ENCODE results near the gene FILIP1L. TPM values are rescaled to one million over a fixed set of nuclear protein-coding genes. Genes with fewer than 3 reads are reported as not detected.

Gene FILIP1L
- total RNA-seq, 1 donor from 2014 or later: 19.1 TPM

DNA sequence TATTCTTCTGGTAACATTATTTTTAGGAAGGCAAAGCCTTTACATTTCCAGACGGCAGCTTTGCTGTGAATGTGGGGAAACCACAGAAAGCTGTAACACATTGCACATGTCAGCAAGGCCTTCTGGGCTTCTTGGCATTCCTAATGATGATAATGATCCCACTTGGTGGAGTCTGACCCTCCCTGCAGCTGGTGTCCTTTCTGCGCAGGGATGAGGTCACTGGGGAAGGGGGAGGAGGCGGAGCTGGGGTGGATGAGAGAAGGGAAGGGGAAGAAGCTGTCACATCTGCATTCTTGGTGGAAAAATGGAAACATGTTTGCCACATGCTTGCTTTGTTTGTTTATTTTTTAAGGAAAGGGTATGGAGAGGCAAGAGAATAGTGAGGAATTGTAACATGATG is 68.6 kb downstream of the FILIP1L start:
- no peak for DNase-seq (ENCODE audit: low spot score)

DNA sequence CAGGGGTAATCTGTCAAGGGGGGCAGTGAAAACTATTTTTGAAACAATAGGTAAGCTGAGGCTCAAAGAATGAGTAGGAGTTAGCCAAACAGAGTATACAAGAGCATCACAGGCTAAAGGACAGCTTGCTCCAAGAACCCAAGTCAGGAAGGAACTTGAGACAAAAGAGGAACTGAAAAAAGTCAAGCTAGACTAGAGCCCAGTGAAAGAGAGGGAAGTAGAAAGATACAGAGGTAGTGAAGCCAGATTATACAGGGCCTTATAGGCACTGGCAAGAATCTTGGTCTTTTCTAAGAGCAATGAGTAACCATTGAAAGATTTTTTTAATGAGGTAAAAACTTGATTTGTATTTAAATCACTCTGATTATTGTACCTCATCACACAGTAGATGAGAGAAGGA is 69.9 kb downstream of the FILIP1L start:
- Mint-ChIP-seq H3K36me3 (ENCODE audit: low read depth, unreplicated experiment) (no peaks in the 10 kb centered on the region), H3K4me1 (ENCODE audit: unreplicated experiment) (peaks cover 17% of the 10 kb centered on the region), H3K9me3 (ENCODE audit: unreplicated experiment) (no peaks in the 10 kb centered on the region), H3K4me3 (ENCODE audit: unreplicated experiment) (no peak overlapping the region), H3K27me3 (ENCODE audit: unreplicated experiment) (no peaks in the 10 kb centered on the region), H3K27ac (ENCODE audit: unreplicated experiment) (no peak overlapping the region)
- TF ChIP-seq, protein P1, sequence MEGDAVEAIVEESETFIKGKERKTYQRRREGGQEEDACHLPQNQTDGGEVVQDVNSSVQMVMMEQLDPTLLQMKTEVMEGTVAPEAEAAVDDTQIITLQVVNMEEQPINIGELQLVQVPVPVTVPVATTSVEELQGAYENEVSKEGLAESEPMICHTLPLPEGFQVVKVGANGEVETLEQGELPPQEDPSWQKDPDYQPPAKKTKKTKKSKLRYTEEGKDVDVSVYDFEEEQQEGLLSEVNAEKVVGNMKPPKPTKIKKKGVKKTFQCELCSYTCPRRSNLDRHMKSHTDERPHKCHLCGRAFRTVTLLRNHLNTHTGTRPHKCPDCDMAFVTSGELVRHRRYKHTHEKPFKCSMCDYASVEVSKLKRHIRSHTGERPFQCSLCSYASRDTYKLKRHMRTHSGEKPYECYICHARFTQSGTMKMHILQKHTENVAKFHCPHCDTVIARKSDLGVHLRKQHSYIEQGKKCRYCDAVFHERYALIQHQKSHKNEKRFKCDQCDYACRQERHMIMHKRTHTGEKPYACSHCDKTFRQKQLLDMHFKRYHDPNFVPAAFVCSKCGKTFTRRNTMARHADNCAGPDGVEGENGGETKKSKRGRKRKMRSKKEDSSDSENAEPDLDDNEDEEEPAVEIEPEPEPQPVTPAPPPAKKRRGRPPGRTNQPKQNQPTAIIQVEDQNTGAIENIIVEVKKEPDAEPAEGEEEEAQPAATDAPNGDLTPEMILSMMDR (IDR thresholded peaks at IDR 0.05; ENCODE audit: unreplicated experiment): no peak
- DNase-seq (ENCODE audit: low spot score): no peak

More for the DNA sequence above, 68.6 kb downstream of the FILIP1L start:
- Mint-ChIP-seq H3K4me1 (ENCODE audit: unreplicated experiment) (peaks cover 17% of the 10 kb centered on the region), H3K36me3 (ENCODE audit: low read depth, unreplicated experiment) (no peaks in the 10 kb centered on the region), H3K27ac (ENCODE audit: unreplicated experiment) (no peak overlapping the region), H3K4me3 (ENCODE audit: unreplicated experiment) (no peak overlapping the region), H3K9me3 (ENCODE audit: unreplicated experiment) (no peaks in the 10 kb centered on the region), H3K27me3 (ENCODE audit: unreplicated experiment) (no peaks in the 10 kb centered on the region)
- TF ChIP-seq, protein P1 (IDR thresholded peaks at IDR 0.05; ENCODE audit: unreplicated experiment): no peak

DNA sequence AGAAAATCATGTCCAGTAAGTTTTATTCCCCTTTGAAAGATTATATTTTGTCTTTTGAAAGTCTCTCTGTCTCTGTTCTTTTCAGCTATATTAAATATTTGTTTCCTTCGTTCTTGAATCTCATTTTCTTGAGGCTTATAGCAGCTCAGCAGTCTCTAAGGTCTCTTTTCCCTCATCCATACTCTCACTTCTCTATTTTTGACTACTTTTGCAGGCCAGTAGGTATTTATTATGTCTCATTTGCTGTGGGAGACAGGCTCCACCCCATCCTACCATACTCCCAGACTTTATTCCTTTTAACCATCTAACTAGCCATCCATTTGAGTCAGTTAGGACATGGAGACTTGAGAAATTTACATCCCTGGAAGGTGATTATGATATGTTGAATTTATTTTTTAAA is 71.0 kb downstream of the FILIP1L start:
- Mint-ChIP-seq H3K9me3 (ENCODE audit: unreplicated experiment) (no peaks in the 10 kb centered on the region), H3K36me3 (ENCODE audit: low read depth, unreplicated experiment) (no peaks in the 10 kb centered on the region), H3K27me3 (ENCODE audit: unreplicated experiment) (no peaks in the 10 kb centered on the region), H3K27ac (ENCODE audit: unreplicated experiment) (no peak overlapping the region), H3K4me1 (ENCODE audit: unreplicated experiment) (peaks cover 17% of the 10 kb centered on the region), H3K4me3 (ENCODE audit: unreplicated experiment) (no peak overlapping the region)
- no peak for DNase-seq (ENCODE audit: low spot score)
- TF ChIP-seq, protein P1 (IDR thresholded peaks at IDR 0.05; ENCODE audit: unreplicated experiment): no peak

DNA sequence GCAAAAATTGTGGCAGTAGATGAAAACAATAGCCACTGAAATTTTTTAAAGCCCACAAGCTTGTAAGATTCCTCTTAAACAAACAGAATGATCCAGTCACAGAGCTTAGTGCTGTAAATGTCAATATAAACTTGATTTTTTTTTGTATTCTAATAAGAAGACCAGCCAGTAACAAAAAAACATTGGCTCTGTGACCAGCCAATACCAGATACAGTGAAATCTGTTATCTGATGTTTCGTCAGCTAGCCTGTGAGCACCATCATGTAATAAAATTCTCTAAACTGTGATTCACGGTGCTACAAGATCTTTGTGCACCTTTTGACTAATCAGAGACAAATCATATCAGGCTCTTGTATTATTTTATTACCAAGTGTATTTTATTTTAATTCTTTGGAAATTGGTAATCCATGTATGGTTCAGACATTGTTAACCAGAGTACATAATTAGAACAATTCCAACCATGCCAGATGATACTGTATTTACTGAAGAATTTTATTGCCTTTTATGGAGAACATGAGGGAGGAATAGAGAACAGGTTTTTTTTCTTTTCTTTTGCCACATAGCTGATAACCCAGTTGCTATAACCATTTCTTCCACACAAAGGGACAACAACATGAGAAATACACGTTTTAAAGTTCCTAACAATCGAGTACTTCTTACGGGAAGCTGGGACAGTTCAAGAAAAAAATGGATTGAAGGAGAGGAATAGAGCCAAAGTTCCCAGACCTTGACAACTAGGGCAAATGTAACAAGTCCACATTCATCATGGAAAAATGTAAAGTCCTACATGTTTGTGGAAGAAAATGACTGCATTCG is 71.9 kb downstream of the FILIP1L start:
- Mint-ChIP-seq H3K36me3 (ENCODE audit: low read depth, unreplicated experiment) (no peaks in the 10 kb centered on the region), H3K27me3 (ENCODE audit: unreplicated experiment) (no peaks in the 10 kb centered on the region), H3K4me3 (ENCODE audit: unreplicated experiment) (no peak overlapping the region), H3K4me1 (ENCODE audit: unreplicated experiment) (peaks cover 14% of the 10 kb centered on the region), H3K9me3 (ENCODE audit: unreplicated experiment) (no peaks in the 10 kb centered on the region), H3K27ac (ENCODE audit: unreplicated experiment) (no peak overlapping the region)
- DNase-seq (ENCODE audit: low spot score): no peak
- TF ChIP-seq, protein P1 (IDR thresholded peaks at IDR 0.05; ENCODE audit: unreplicated experiment): no peak

DNA sequence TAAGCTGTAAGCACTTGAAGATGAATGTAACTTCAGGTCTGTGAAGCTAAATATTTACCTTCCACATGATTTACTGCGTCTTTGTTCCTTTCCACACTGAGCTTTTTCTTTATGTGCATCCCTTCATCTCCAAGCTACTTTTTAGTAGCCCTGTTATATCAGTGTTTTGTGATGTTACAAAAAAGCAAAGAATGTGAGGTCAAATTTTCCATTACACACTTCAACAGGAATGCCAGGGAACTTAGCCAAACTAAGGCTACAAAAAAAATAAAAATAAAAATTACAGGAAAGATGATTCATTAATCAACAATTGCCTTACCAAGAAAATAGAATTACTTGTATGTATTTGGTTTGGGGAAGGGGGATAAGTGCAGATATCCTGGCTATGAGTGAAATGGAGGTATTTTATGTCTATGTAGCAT is 73.0 kb downstream of the FILIP1L start:
- no peaks in the 10 kb centered on the region for H3K27me3 Mint-ChIP-seq (ENCODE audit: unreplicated experiment)
- no peak overlapping the region for H3K27ac Mint-ChIP-seq (ENCODE audit: unreplicated experiment)
- TF ChIP-seq, protein P1 (IDR thresholded peaks at IDR 0.05; ENCODE audit: unreplicated experiment): no peak
- no peak overlapping the region for H3K4me3 Mint-ChIP-seq (ENCODE audit: unreplicated experiment)
- DNase-seq (ENCODE audit: low spot score): no peak
- no peaks in the 10 kb centered on the region for H3K36me3 Mint-ChIP-seq (ENCODE audit: low read depth, unreplicated experiment)
- peaks cover 14% of the 10 kb centered on the region for H3K4me1 Mint-ChIP-seq (ENCODE audit: unreplicated experiment)
- no peaks in the 10 kb centered on the region for H3K9me3 Mint-ChIP-seq (ENCODE audit: unreplicated experiment)

Data from endothelial cell (in vitro differentiated cells).